ENCODE data around the gene TRAPPC3.

GRCh38 chr1:36100376-36100775 lies 48.9 kb downstream of the TRAPPC3 start:
- TF ChIP-seq GATA3 (IDR thresholded peaks at IDR 0.05; ENCODE audit: low read depth, low read length), result no peak
- TF ChIP-seq GATA2 (IDR thresholded peaks at IDR 0.05; ENCODE audit: low read depth, low read length), result no peak
